Right lung (tissue), 5 donors: ENCODE data around the gene ADRM1. TPM values are rescaled to one million over a fixed set of nuclear protein-coding genes. Genes with fewer than 3 reads are reported as not detected.

Experiments used
- DNase-seq, 2 donors: peaks; one replicate each; pipeline ENCODE4 v3.0.0-alpha.2; 2013
- polyA plus RNA-seq, 5 donors: library from polyadenylated mRNA; unstranded; fragments of 120-200 nt; gene quantifications; one replicate each; pipeline versions ENCODE4 v1.2.1 to v1.2.3, GENCODE V29; 2013; ENCODE audit warnings: inconsistent platforms in 1 of 5, low replicate concordance in 1 of 5; ENCODE audit not compliant: insufficient read length in 5 of 5, insufficient read depth in 1 of 5

Gene ADRM1
- polyA plus RNA-seq, 5 donors = 29.0 to 68.3 (median 37.5) TPM

DNA sequence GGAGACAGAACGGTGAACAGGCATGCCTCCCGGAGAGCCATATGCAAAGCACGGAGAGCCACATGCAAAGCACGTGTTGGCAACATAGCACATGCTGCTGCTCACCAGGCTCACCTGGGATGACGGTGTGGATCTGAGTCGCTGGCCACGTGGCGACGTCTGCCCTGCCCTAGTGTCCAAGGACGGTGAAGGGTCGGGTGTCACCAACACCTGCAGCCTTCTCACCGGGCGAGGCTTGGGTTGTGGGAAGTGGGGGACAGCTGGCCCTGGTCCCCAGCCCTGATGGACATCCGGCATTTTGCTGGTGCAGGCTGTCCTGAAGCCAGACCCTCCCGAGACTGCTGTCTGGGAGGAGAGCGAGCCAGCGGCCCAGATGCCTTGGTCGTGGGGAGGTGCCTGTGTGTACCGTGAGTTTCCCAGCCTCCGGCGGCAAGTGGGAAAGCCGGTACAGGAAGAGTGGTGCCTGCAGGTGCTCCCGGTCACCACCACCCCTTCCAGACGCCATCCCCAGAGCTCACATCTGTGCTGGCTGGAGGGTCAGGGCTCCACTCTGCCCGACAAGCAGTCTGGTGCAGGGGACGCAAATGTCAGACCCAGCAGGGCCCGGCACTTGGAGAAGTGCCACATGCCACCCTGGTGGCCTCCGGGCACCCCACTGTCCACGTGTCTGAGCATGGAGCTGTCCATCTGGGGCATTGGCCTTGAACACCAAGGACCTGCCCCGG, 5.9 kb upstream of the ADRM1 start:
- no peak for DNase-seq

DNA sequence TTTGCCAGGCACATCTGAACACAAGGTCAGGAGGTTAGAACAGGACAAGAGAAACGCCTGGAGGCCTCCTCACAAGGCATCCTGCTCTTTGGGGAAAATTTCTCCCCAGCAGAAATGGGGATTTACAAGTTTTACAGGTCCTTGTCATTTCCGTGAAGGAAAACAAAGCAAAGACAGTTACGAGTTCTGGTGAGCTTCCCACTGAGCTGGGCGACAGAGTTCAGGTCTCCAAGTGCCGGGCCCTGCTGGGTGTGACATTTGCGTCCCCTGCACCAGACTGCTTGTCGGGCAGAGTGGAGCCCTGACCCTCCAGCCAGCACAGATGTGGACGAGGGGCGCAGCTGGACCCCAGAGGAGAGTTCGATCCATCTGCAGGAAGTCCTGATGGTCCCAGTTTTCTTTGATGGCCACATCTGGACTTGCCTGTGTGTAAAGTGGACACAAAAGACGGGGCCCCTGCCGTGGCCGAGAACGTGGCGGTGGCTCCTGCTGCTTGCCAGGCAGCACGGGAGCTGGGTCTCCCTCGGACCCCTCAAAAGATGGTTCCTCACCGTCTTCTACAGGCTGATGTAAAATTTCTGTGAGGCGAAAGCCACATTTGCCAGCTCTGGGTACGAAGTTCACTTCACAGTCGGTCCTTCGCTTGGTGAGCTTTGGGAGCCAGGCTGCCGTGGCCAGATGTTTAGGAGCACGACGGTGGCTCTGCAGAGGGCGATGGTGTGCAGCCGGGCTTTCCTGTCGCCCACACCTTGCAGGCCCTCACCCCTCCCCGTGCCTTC, 5.2 kb upstream of the ADRM1 start:
- DNase-seq = no peak

DNA sequence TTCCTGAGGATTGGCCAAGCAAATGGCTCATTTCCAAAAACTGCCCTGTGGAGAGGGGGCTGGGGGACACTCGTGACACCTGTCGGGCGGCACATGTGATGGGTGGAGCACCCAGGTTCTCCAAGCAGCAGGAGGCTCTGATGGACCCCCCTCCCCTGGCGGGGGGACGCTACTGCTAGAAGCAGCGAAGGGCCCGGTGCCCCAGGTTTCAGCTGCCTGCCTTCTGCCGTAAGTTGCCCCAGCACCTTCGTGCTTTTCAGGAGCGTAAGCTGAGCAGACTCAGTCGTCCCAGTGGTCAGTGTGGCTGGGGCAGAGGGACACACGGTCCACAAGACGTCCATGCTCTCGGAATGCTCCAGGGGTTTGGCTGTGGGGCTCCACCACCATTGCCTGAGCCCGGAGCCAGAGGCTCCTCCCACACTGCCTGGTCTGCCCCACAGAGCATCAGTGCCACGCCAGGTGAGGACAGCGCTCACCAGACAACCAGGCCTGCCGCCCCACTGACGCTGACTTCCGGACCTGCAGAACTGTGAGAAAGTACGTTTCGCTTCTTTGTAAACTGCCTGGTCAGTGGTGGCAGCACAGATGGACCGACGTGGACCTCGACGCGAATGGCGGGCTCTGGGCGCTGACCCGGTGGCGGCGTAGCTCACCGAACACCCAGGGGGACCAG, 4.1 kb upstream of the ADRM1 start:
- no peak for DNase-seq

DNA sequence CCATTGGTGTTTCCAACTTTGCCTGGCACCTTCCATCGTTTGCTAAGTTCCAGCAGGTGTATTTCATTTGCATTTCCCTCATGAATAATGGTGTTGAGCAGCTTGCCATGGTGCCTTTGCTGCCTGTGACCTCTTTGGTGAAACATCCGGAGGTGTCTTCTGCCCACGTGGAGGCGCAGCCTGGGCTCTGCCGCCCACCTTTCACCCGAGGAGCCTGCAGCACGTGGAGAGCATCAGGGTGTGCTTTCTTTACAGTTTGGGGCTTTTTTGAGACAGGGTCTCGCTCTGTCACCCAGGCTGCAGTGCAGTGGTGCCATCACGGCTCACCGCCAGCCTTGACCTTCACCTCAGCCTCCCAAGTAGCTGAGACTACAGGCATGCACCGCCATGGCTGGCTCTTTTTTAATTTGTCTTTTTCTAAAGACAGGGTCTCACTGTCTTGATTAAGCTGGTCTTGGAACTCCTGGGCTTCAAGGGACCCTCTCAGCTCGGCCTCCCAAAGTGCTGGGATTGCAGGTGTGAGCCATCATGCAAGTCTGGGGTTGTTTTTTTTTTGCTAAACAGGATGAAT, 3.0 kb upstream of the ADRM1 start:
- DNase-seq = no peak

DNA sequence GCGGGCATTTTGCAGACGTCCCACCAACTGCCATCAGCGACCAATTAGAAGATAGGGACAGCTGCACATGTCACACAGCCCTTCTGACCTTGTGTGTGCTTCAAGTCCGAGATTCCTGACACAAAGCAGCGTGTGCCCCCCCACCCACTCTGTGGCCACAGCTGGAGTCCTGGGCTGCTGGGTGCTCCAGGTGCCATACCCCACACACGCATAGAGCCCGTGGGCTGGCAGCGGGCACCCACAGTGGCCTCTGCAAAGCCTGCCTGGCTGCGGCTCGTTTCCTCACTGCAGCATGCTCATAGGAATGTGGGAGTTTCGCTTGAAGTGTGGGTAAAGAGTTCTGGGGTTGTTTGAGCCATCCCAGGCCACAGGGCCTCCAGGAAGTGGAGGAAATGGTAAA, 2.5 kb upstream of the ADRM1 start:
- no peak for DNase-seq

DNA sequence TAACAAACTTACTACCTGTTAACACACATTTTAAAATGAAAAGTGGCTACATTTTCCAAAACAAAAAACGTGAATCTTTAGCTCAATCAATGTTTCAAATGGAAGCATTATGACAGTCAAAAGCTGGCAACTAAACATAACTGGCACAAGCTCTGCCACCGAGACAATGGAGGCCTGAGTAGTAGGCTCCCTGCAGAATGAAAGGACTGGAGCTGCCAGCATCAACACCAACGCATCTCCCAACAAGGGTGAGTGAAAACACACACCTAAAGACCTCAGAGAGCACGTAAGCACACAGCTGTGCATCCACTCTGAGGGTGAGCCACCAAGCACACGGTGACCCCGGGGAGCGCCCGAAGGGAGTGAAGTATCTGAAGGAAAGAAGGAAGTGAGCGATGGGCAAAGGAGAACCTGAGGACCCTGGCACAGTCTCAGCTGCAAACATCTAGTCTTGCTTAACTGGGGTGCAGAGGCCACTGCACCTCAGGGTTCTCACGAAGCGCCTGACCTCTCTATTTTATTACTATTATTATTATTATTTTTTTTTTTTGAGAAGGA, 1.6 kb upstream of the ADRM1 start:
- DNase-seq = no peak

DNA sequence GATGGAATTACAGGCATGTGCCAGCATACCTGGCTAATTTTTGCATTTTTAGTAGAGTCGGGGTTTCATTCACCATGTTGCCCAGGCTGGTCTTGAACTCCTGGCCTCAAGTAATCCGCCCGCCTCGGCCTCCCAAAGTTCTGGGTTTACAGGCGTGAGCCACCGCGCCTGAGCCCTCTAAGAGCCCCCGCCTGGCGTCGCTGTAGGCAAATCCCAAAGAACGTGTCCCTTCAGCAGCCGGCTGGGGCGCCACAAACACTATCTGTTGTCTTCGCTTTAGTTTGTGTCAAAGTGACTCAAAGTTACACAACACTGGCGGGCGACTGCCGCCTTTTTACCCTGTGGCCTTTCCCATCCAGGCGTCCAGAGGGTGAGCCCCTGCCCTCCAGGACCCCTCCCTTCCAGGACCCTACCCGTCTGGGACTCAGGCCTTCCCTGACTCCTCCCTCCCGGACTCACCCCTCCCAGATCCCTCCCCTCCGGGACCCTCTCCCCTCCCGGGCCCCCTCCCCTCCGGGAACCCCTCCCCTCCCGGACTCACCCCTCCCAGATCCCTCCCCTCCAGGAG, 940 bp upstream of the ADRM1 start:
- DNase-seq = peak; percentile 84

DNA sequence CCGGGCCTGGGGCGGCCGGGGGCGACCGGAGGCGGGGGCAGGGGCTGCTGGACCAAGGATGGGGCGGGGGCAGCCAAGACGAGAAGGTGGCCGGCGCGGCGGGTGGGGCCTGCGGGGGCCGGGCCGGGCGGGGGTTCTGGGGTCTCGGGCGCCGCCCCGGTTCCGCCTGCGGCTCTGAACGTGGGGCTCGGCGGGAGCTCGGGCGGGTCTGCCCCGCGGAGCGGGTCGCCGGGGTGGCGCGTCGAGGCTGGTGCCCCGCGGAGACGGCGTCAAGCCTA, 204 bp downstream of the ADRM1 start:
- no peak for DNase-seq

DNA sequence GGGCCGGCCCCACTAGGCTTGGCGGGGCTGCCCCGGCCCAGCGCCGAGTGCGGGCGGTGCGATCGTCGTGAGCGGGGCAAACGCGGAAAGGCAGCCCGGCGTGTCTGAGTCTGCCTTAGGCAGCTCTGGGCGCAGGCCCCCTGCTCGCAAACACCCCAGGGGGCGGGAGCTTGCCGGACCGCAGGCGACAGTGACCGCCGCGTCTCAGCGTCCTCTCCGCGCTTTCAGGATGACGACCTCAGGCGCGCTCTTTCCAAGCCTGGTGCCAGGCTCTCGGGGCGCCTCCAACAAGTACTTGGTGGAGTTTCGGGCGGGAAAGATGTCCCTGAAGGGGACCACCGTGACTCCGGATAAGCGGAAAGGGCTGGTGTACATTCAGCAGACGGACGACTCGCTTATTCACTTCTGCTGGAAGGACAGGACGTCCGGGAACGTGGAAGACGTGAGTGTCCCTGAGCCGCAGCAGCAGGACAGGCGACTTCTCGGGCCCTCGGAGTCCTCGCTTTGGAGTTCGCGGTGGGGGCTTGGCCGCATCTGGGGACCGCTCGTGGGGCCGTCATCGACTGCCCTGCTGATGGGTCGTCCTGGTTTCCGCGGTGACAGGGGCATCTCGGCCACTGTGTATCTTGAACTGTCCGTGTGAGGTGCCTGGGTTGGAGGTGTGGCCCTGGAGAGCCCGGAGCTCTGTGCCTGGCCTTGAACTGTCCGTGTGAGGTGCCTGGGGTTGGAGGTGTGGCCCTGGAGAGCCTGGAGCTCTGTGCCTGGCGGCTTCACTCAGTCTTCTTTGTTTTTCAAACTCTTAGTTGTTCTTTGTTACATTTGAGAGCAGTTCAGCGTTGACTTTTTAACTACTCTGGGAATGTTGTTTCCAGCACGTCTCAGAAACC, 786 bp downstream of the ADRM1 start:
- no peak for DNase-seq

DNA sequence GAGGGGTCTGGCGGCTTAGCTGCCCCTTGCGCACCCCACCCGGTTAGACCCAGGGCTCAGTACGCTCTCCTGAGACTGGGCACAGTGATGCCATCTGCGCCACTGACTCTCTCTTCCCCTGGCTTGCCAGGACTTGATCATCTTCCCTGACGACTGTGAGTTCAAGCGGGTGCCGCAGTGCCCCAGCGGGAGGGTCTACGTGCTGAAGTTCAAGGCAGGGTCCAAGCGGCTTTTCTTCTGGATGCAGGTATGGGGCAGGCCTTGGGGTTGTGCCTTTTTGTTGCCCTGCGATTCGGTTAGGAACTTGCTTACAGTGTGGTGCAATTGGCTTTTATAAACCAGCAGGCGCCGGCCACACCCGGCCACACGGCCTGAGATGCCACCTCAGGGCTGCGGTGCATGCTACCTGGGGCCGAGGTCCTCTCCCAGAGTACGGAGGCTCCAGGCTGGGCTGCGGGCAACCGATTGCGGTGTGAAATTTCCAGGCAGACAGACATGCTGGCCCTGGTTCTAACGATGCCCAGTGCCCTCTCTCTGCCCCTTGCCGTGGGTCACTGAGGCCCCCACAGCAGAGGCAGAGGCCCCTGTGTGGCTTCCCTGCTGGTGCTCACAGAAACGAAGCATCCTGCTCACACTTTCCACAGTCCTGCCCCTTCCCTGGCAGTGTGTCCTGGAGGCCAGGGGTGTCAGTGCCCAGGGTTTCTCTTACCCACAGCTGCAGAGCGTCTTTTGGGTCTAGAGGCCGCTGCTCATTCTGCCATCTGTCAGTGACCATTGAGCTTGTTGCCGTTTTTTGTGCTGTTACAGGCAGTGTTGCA, 1.7 kb downstream of the ADRM1 start:
- DNase-seq = no peak

DNA sequence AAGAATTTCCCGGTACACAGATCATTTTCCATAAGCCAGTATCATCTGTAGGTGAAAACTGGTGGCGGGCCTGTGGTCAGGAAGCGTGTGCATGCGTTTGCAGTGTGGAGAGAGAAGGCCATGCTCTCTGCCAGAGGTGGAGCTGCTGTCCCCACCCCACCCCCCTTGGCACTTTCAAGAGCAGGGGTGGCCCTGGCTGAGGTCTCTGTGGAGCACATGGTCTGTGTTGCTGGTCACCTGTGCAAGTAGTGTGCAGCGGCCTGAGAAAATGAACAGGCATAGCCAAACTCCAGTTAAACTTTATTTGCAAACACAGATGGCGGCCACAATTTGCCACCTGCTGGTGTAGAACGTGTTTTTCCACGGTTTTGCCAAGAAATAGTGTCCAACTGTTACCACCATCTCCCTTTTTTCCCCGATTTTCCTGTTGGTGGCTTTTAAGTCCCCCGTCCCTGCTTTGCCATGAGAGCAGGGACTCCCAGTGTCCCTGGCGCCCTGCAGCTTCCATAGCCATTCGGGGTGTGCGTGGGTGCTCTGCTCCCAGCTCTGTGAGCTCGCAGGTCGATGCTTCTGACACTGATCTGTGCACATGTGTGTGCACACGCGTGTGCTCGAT, 2.5 kb downstream of the ADRM1 start:
- DNase-seq = no peak

DNA sequence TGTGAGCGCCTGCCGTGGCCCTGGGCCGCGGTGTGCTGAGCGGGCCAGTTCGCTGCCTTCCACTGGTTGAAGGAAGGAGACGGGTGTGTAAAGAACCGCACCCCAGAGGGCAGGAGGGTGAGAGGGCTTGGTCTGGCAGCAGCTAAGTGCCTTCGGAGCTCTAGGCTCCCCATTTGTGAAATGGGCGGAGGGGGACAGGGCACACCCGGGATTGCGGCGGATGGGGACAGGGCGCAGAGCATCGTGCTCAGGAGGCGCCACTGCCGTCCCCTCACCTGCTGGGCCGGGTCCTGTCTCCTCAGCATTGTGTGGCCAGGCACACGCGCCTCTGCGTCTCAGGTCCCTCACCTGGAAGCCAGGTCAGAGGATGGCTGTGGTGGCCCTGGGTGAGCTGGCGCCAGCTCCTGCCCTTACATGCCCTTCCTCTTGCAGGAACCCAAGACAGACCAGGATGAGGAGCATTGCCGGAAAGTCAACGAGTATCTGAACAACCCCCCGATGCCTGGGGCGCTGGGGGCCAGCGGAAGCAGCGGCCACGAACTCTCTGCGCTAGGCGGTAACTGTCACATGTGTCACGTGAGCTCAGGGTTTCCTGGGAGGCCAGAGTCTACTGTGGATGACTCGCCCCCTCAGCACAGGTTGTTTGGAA, 3.1 kb downstream of the ADRM1 start:
- DNase-seq = no peak

DNA sequence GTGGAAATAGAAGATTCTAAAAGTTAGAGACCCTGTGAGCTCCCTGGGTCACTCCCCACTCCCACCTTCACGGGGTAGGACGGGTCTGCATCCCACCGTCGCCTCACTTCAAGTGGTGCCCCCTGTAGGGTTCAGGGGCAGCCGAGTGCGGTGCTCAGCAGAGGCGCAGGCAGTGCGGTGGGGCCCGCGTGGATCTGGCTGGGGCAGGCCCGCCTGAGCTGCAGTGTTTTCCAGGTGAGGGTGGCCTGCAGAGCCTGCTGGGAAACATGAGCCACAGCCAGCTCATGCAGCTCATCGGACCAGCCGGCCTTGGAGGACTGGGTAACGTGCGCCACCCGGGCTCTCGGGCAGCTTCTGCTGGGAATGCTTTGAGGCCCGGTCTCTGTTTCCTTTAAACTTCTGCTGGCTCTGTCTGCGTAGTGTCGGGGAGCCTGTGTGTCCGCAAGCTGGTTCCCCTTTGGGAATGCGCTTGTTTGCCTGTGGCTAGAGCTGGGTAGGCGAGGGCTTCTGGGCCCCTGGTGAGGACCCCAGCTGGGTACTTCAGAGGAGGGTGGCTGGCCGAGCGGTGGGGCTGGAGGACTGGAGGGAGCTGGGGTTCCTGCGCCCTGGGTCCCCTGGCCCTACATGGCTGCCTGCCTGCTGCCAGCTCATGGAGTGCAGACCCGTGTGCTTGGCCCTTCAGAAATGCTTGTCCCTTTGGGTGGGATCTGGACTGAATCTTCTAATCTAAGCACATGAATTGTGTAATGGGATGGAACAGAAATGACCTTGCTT, 3.8 kb downstream of the ADRM1 start:
- DNase-seq = no peak

DNA sequence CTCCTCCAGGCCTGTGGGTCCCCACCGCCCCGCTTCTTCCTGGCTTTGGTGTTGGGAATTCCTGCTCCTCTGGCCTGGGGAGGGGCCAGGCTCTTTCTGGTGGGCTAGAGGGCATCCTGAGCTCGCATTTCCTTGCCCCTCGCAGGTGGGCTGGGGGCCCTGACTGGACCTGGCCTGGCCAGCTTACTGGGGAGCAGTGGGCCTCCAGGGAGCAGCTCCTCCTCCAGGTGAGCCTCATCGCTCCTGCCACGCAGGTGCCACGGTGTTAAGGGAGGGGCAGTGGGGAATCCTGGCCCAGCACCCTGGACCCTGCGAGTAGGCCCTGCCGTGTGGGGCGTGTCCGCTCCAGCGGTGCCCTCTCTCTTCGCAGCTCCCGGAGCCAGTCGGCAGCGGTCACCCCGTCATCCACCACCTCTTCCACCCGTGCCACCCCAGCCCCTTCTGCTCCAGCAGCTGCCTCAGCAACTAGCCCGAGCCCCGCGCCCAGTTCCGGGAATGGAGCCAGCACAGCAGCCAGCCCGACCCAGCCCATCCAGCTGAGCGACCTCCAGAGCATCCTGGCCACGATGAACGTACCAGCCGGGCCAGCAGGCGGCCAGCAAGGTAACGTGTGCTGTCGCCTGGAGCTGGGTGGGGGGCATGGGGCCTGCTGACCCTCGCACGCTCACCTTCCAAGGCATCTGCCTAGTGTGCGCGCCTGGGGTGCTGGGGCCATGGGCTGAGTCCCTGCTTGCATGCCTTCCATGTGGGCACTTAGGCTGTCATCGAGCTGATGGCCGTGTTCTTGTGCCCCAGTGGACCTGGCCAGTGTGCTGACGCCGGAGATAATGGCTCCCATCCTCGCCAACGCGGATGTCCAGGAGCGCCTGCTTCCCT, 4.7 kb downstream of the ADRM1 start:
- no peak for DNase-seq

DNA sequence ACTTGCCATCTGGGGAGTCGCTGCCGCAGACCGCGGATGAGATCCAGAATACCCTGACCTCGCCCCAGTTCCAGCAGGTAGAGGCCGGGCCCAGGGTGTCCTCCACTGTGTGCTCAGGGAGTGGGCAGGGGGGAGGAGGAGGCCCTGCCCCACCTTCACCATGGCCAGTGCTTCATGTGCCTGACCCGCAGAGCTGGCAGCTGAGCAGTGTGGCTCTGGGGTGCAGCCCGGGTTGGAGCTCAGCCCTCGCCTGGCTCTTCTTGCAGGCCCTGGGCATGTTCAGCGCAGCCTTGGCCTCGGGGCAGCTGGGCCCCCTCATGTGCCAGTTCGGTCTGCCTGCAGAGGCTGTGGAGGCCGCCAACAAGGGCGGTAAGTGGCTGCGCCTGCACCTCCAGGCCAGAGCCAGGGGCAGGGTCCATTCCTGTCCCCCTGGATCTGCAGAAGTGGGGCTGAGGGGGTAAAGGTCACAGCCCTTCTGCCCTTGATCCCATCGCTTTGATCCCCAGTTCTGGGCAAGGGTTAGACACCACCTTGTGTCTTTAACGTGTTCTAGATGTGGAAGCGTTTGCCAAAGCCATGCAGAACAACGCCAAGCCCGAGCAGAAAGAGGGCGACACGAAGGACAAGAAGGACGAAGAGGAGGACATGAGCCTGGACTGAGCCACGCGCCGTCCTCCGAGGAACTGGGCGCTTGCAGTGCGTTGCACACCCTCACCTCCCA, 5.5 kb downstream of the ADRM1 start:
- DNase-seq = no peak

DNA sequence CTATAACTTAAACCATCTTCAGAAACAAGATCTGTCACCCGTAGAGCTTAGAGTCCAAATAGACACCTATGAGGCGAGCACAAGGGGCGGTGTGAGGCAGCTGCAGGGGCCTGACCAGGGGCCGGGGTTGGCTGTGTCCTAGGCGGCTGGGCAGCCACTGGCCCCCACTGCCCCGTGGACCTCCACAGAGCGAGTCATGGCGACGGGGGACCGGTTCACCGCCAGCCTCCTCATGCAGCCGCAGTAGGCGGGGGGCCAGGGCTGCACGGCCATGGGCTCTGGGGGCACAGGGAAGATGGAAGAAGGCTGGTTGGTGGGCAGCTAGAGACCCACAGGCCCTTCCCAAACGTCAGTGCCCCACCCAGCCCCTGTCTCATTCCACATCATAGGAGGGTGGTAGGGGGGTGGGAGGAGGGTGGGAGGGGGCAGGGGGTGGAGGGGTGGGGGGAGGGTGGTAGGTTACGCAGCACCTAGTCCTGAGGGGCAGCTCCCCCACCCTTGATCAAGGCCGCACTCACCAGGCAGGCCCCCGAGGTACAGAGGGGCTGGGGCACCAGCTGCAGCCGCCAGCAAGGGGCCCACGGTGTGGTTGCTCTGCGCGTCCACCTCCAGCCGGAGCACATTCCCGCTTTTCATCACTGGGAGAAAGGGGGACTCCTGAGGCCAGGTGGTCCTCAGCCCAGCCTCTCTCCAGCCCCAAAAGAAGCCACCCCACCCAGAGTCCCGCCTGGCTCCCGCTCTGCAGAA, 6.6 kb downstream of the ADRM1 start:
- DNase-seq = no peak
